Endothelial cell of umbilical vein (primary cell): Measurements from ENCODE around the gene PCDH11X. TPM values are rescaled to one million over a fixed set of nuclear protein-coding genes. Genes with fewer than 3 reads are reported as not detected.
"Not testable (repeated sequence)": the region's sequence is repeated elsewhere in the genome, so short reads cannot be mapped to it uniquely, and the experiment has no call there.

Source experiments
- BruUV-seq: library from RNA; stranded (reverse); fragments of 400-500 nt; replicated peaks from 2 replicates; lab custom pipeline; 2021; lab: Mats Ljungman, UMichigan
- CTCF ChIA-PET: fragments of 300-600, 350-600 bp; sonication (Branson Sonifier 250); formaldehyde crosslinking; loops from one replicate; lab custom pipeline; 2021; ENCODE audit warnings: antibody characterized with exemption, inconsistent platforms; lab: Charles Lee
- POLR2A ChIA-PET: fragments of 300-600, 350-600 bp; sonication (Branson Sonifier 250); formaldehyde crosslinking; loops from one replicate; lab custom pipeline; 2021; ENCODE audit warnings: antibody characterized with exemption, inconsistent platforms; lab: Charles Lee
- DNase-seq: peaks from one replicate; pipeline ENCODE4 v3.0.0-alpha.2; 2011; ENCODE audit warnings: low read depth, low spot score
- FAIRE-seq: peaks from 2 replicates; lab custom pipeline; 2011; peaks lifted over from hg19 to GRCh38; lab: Jason Lieb, UNC
- H2AFZ ChIP-seq: 2 replicates; pipeline ENCODE4 v1.6.0; 2012; ENCODE audit warnings: low read depth, low read length, control low read depth, inconsistent platforms
- H3K27ac ChIP-seq: 2 replicates; pipeline ENCODE4 v1.5.1; 2011; ENCODE audit warnings: low read depth, mild to moderate bottlenecking, control low read depth, low read length, moderate library complexity; ENCODE audit not compliant: insufficient read depth
- H3K27me3 ChIP-seq, 2 experiments: 2 replicates each; pipeline versions ENCODE4 v1.6.0 to v1.6.1; 2011; ENCODE audit warnings: low read length in 2 of 2, mixed read lengths in 1 of 2; ENCODE audit not compliant: control insufficient read depth in 2 of 2, insufficient read depth in 2 of 2
- H3K36me3 ChIP-seq, 2 experiments: 2 replicates in 1 of 2; 3 replicates in 1 of 2; pipeline ENCODE4 v1.5.1; 2011; ENCODE audit warnings: low read length in 2 of 2, mild to moderate bottlenecking in 1 of 2, moderate library complexity in 1 of 2; ENCODE audit not compliant: control insufficient read depth in 2 of 2, insufficient read depth in 2 of 2; ENCODE audit errors: extremely low read depth in 1 of 2
- H3K4me1 ChIP-seq: 3 replicates; pipeline ENCODE4 v1.5.1; 2011; ENCODE audit warnings: mild to moderate bottlenecking, low read length; ENCODE audit not compliant: control insufficient read depth, insufficient read depth; ENCODE audit errors: extremely low read depth
- H3K4me2 ChIP-seq: 2 replicates; pipeline ENCODE4 v1.6.1; 2011; ENCODE audit warnings: low read length, control low read depth, mixed read lengths; ENCODE audit not compliant: insufficient read depth
- H3K4me3 ChIP-seq, 3 experiments: fragments of 200-600 bp in 1 of 3; sonication (generic), shearing (Covaris generic) in 1 of 3; replicated peaks in 1 of 3; 2 replicates each; pipeline ENCODE4 v1.5.1; 2011 to 2016; ENCODE audit warnings: control low read depth in 3 of 3, low read length in 3 of 3, mild to moderate bottlenecking in 2 of 3, inconsistent platforms in 1 of 3, low read depth in 1 of 3, moderate library complexity in 1 of 3; ENCODE audit not compliant: insufficient read depth in 1 of 3
- H3K79me2 ChIP-seq: 2 replicates; pipeline ENCODE4 v1.6.0; 2012; ENCODE audit warnings: low read length, inconsistent platforms; ENCODE audit not compliant: control insufficient read depth, insufficient read depth
- H3K9ac ChIP-seq: replicated peaks from 2 replicates; pipeline ENCODE3; 2011; ENCODE audit warnings: low read length, control low read depth; ENCODE audit not compliant: insufficient read depth; ENCODE audit errors: extremely low read depth
- H3K9me1 ChIP-seq: replicated peaks from 3 replicates; pipeline ENCODE4 v1.6.0; 2011; ENCODE audit warnings: mild to moderate bottlenecking, low read length; ENCODE audit not compliant: control insufficient read depth, insufficient read depth; ENCODE audit errors: extremely low read depth
- H3K9me3 ChIP-seq: replicated peaks from 2 replicates; pipeline ENCODE4 v1.5.1; 2012; ENCODE audit warnings: low read length, inconsistent platforms; ENCODE audit not compliant: control insufficient read depth, insufficient read depth
- H4K20me1 ChIP-seq: replicated peaks from 2 replicates; pipeline ENCODE3; 2011; ENCODE audit warnings: mild to moderate bottlenecking, low read length; ENCODE audit not compliant: control insufficient read depth, insufficient read depth; ENCODE audit errors: extremely low read depth
- dilution Hi-C: fragments of 300-500 bp; cut with MboI; formaldehyde crosslinking; loops from one replicate; pipeline ENCODE4 v1.15.0; 2019; ENCODE audit warnings: low sequenced_read_pairs; ENCODE audit not compliant: extremely low pct_ligation_motif_present
- intact Hi-C: fragments of 100-400 bp; cut with micrococcal nuclease; formaldehyde crosslinking; loops from one replicate; pipeline ENCODE4 v1.10.0; 2022
- polyA plus RNA-seq, 4 experiments: library from polyadenylated mRNA; depleted of rRNA in 3 of 4; stranded (reverse) in 3 of 4; unstranded in 1 of 4; fragments of >200 nt; gene quantifications; 2 replicates each; pipeline versions ENCODE4 v1.2.1 to v1.2.3, GENCODE V29; 2011 to 2012; ENCODE audit warnings: missing spikeins in 1 of 4
- small RNA-seq: library from RNA; depleted of rRNA; stranded (forward); fragments of <200 nt; gene quantifications from one replicate; pipeline ENCODE3, GENCODE V24; 2012; ENCODE audit warnings: low replicate concordance, low read depth; ENCODE audit not compliant: insufficient read depth, insufficient read length
- total RNA-seq: library from RNA; stranded (reverse); gene quantifications from 2 replicates; pipeline ENCODE4 v1.2.3, GENCODE V29; 2021

The PCDH11X gene
- total and polyA plus RNA-seq, 2 donors (not counting 3 experiments of a cell fraction or from before 2014, with no cell fraction given): not detected

- BruUV-seq, H3K9me1 ChIP-seq, DNase-seq, H3K4me1 ChIP-seq, H3K36me3 ChIP-seq, H3K79me2 ChIP-seq, intact Hi-C loops, H3K9me3 ChIP-seq, H3K4me2 ChIP-seq, H3K4me3 ChIP-seq, POLR2A ChIA-PET, dilution Hi-C loops, H3K9ac ChIP-seq, H2AFZ ChIP-seq, CTCF ChIA-PET, H4K20me1 ChIP-seq, H3K27me3 ChIP-seq, FAIRE-seq, H3K27ac ChIP-seq: not testable (repeated sequence)
Measured at GRCh38 chrX:91782825-91783224, 3.6 kb downstream of the PCDH11X start.

GRCh38 chrX:91817537-91817936, 38.4 kb downstream of the PCDH11X start:
- H2AFZ ChIP-seq, H3K9me3 ChIP-seq, H3K9me1 ChIP-seq, H4K20me1 ChIP-seq, H3K4me3 ChIP-seq, FAIRE-seq, BruUV-seq, H3K36me3 ChIP-seq, dilution Hi-C loops, CTCF ChIA-PET, H3K4me1 ChIP-seq, H3K4me2 ChIP-seq, H3K79me2 ChIP-seq, POLR2A ChIA-PET, intact Hi-C loops, H3K9ac ChIP-seq, H3K27me3 ChIP-seq, H3K27ac ChIP-seq, DNase-seq: not testable (repeated sequence)

GRCh38 chrX:91825321-91825720, 46.1 kb downstream of the PCDH11X start:
- BruUV-seq, FAIRE-seq, CTCF ChIA-PET, POLR2A ChIA-PET, H3K36me3 ChIP-seq, H3K4me1 ChIP-seq, H3K27me3 ChIP-seq, intact Hi-C loops, H3K4me2 ChIP-seq, H3K9me1 ChIP-seq, H3K4me3 ChIP-seq, H4K20me1 ChIP-seq, H3K9me3 ChIP-seq, H3K27ac ChIP-seq, H3K79me2 ChIP-seq, H2AFZ ChIP-seq, dilution Hi-C loops, H3K9ac ChIP-seq, DNase-seq: not testable (repeated sequence)

Small RNA genes within 50 kb of the gene (small RNA-seq; reads per million reads assigned to genes)
- not detected for gene RNU2-26P
